H1 (cell line): ENCODE results near the gene CENPB. TPM values are rescaled to one million over a fixed set of nuclear protein-coding genes. Genes with fewer than 3 reads are reported as not detected.

Experiments used
- CTCF ChIA-PET: fragments of 300-600 bp; sonication (Branson Sonifier 250); formaldehyde crosslinking; loops from one replicate; lab custom pipeline; 2021; ENCODE audit not compliant: partially characterized antibody; lab: Charles Lee
- POLR2A ChIA-PET: fragments of 300-600 bp; sonication (Branson Sonifier 250); formaldehyde crosslinking; loops from one replicate; lab custom pipeline; 2021; ENCODE audit warnings: inconsistent platforms; ENCODE audit not compliant: partially characterized antibody; lab: Charles Lee
- DNase-seq, 2 experiments: peaks; one replicate each; pipeline versions ENCODE4 v3.0.0 to v3.0.0-alpha.2; 2010 to 2022; ENCODE audit warnings: low spot score in 2 of 2, low read depth in 1 of 2, mixed read lengths in 1 of 2
- FAIRE-seq: peaks from 2 replicates; lab custom pipeline; 2011; peaks lifted over from hg19 to GRCh38; lab: Jason Lieb, UNC
- H2AFZ ChIP-seq: 2 replicates; pipeline ENCODE4 v1.8.1; 2012; ENCODE audit warnings: low read length, inconsistent platforms
- H2AK5ac ChIP-seq: 2 replicates; pipeline ENCODE4 v1.6.1; 2013; ENCODE audit warnings: low read depth, low read length
- H2BK120ac ChIP-seq: replicated peaks from 2 replicates; pipeline ENCODE3; 2013; ENCODE audit warnings: low read depth, low read length, inconsistent platforms
- H2BK12ac ChIP-seq: 2 replicates; pipeline ENCODE4 v1.6.1; 2013; ENCODE audit warnings: low read depth, low read length
- H2BK15ac ChIP-seq: 2 replicates; pipeline ENCODE4 v1.6.1; 2013; ENCODE audit warnings: low read length
- H2BK20ac ChIP-seq: 2 replicates; pipeline ENCODE4 v1.6.1; 2013; ENCODE audit warnings: low read length
- H2BK5ac ChIP-seq: 2 replicates; pipeline ENCODE4 v1.6.1; 2013; ENCODE audit warnings: low read depth, low read length
- H3K14ac ChIP-seq: 2 replicates; pipeline ENCODE4 v1.6.1; 2013; ENCODE audit warnings: inconsistent platforms; ENCODE audit not compliant: insufficient read length
- H3K18ac ChIP-seq: 2 replicates; pipeline ENCODE4 v1.6.1; 2013; ENCODE audit warnings: low read length; ENCODE audit errors: extremely low read depth
- H3K23ac ChIP-seq: 2 replicates; pipeline ENCODE4 v1.6.1; 2013; ENCODE audit warnings: inconsistent platforms; ENCODE audit not compliant: insufficient read length
- H3K23me2 ChIP-seq: 2 replicates; pipeline ENCODE4 v1.6.1; 2013; ENCODE audit warnings: low read depth, low read length
- H3K27ac ChIP-seq: 2 replicates; pipeline ENCODE4 v1.6.1; 2011; ENCODE audit warnings: low read depth, low read length, inconsistent platforms
- H3K27me3 ChIP-seq, 4 experiments: replicated peaks in 1 of 4; 1 replicate in 1 of 4; 2 replicates in 3 of 4; pipeline versions ENCODE4 v1.6.1 to v1.8.1; 2011 to 2013; ENCODE audit warnings: low read length in 3 of 4, mild to moderate bottlenecking in 3 of 4, inconsistent platforms in 2 of 4, mixed read lengths in 2 of 4, moderate library complexity in 1 of 4; ENCODE audit not compliant: control insufficient read depth in 3 of 4, insufficient read depth in 3 of 4; ENCODE audit errors: extremely low read depth in 1 of 4
- H3K36me3 ChIP-seq, 4 experiments: 2 replicates each; pipeline versions ENCODE4 v1.6.1 to v1.8.1; 2011 to 2013; ENCODE audit warnings: mild to moderate bottlenecking in 4 of 4, low read length in 3 of 4, moderate library complexity in 2 of 4, control low read depth in 1 of 4, inconsistent platforms in 1 of 4; ENCODE audit not compliant: insufficient read depth in 4 of 4, control insufficient read depth in 2 of 4
- H3K4ac ChIP-seq: replicated peaks from 2 replicates; pipeline ENCODE3; 2013; ENCODE audit warnings: low read length, low read depth, mixed read lengths, inconsistent platforms; ENCODE audit not compliant: insufficient read length
- H3K4me1 ChIP-seq, 4 experiments: replicated peaks in 1 of 4; 1 replicate in 1 of 4; 2 replicates in 3 of 4; pipeline versions ENCODE4 v1.6.1 to v1.8.1; 2011 to 2013; ENCODE audit warnings: low read length in 3 of 4, inconsistent platforms in 2 of 4, mixed read lengths in 1 of 4; ENCODE audit not compliant: insufficient read depth in 4 of 4, control insufficient read depth in 3 of 4
- H3K4me2 ChIP-seq, 2 experiments: 2 replicates each; pipeline versions ENCODE4 v1.6.1 to v1.8.1; 2011 to 2013; ENCODE audit warnings: low read depth in 2 of 2, low read length in 2 of 2, control low read depth in 1 of 2, inconsistent platforms in 1 of 2, mild to moderate bottlenecking in 1 of 2; ENCODE audit not compliant: insufficient read depth in 1 of 2
- H3K4me3 ChIP-seq, 4 experiments: fragments of 200-600, 300-600 bp in 1 of 4; sonication (generic), shearing (Covaris generic), sonication (Bioruptor Twin) in 1 of 4; 2 replicates each; pipeline versions ENCODE4 v1.5.1 to v1.8.1; 2011 to 2016; ENCODE audit warnings: low read length in 4 of 4, low read depth in 3 of 4, control low read depth in 2 of 4, inconsistent platforms in 2 of 4, mild to moderate bottlenecking in 2 of 4, mixed read lengths in 1 of 4, moderate library complexity in 1 of 4; ENCODE audit not compliant: insufficient read depth in 2 of 4; ENCODE audit errors: extremely low read depth in 1 of 4
- H3K56ac ChIP-seq: replicated peaks from 2 replicates; pipeline ENCODE3; 2013; ENCODE audit warnings: low read depth, mild to moderate bottlenecking, mixed read lengths, low read length, inconsistent platforms; ENCODE audit not compliant: insufficient read length
- H3K79me1 ChIP-seq: 2 replicates; pipeline ENCODE4 v1.6.1; 2013; ENCODE audit warnings: low read depth, low read length, control low read depth
- H3K79me2 ChIP-seq, 2 experiments: 2 replicates each; pipeline versions ENCODE4 v1.6.1 to v1.8.1; 2012 to 2013; ENCODE audit warnings: low read length in 2 of 2, mild to moderate bottlenecking in 2 of 2, inconsistent platforms in 1 of 2; ENCODE audit not compliant: insufficient read depth in 2 of 2, control insufficient read depth in 1 of 2
- H3K9ac ChIP-seq, 4 experiments: replicated peaks in 1 of 4; 1 replicate in 1 of 4; 2 replicates in 3 of 4; pipeline versions ENCODE4 v1.6.1 to v1.8.1; 2011 to 2013; ENCODE audit warnings: low read depth in 3 of 4, low read length in 3 of 4, control low read depth in 2 of 4, mild to moderate bottlenecking in 2 of 4, moderate library complexity in 2 of 4, inconsistent platforms in 1 of 4; ENCODE audit errors: extremely low read depth in 1 of 4
- H3K9me3 ChIP-seq, 2 experiments: 2 replicates each; pipeline versions ENCODE4 v1.6.1 to v1.8.1; 2012 to 2013; ENCODE audit warnings: mild to moderate bottlenecking in 2 of 2, moderate library complexity in 2 of 2, control low read depth in 1 of 2, inconsistent platforms in 1 of 2, low read depth in 1 of 2, low read length in 1 of 2, mixed read lengths in 1 of 2; ENCODE audit not compliant: insufficient read depth in 2 of 2
- H4K20me1 ChIP-seq, 2 experiments: replicated peaks in 1 of 2; 2 replicates each; pipeline versions ENCODE3 to v1.8.1; 2011 to 2013; ENCODE audit warnings: inconsistent platforms in 2 of 2, low read length in 2 of 2, mild to moderate bottlenecking in 1 of 2; ENCODE audit not compliant: insufficient read depth in 2 of 2, control insufficient read depth in 1 of 2
- H4K5ac ChIP-seq: 2 replicates; pipeline ENCODE4 v1.6.1; 2013; ENCODE audit warnings: low read length, low read depth, mixed read lengths, inconsistent platforms; ENCODE audit not compliant: insufficient read length
- H4K8ac ChIP-seq: 2 replicates; pipeline ENCODE4 v1.8.0; 2013; ENCODE audit warnings: mild to moderate bottlenecking, moderate library complexity, low read length, inconsistent platforms; ENCODE audit not compliant: insufficient read depth; ENCODE audit errors: extremely low read depth
- H4K91ac ChIP-seq: replicated peaks from 2 replicates; pipeline ENCODE3; 2013; ENCODE audit warnings: low read length, mixed read lengths, inconsistent platforms; ENCODE audit not compliant: insufficient read length
- CEBPB ChIP-seq: IDR thresholded peaks from 2 replicates; pipeline ENCODE4 v1.6.1; 2012; ENCODE audit warnings: low read depth, low read length
- CTBP2 ChIP-seq: IDR thresholded peaks from 2 replicates; pipeline ENCODE4 v1.7.0; 2011; ENCODE audit warnings: borderline replicate concordance, mild to moderate bottlenecking, moderate library complexity, mixed read lengths, low read length; ENCODE audit not compliant: insufficient read depth, insufficient read length
- EGR1 ChIP-seq: IDR thresholded peaks from 2 replicates; pipeline ENCODE4 v1.6.1; 2011; ENCODE audit warnings: low read depth, low read length, borderline replicate concordance
- GTF2F1 ChIP-seq: IDR thresholded peaks from 2 replicates; pipeline ENCODE4 v1.6.1; 2012; ENCODE audit warnings: low read depth, low read length, improper control_type of control experiment, borderline replicate concordance
- JUN ChIP-seq: IDR thresholded peaks from 2 replicates; pipeline ENCODE4 v1.6.1; 2011; ENCODE audit warnings: low read depth, mild to moderate bottlenecking, improper control_type of control experiment, low read length
- KDM4A ChIP-seq: IDR thresholded peaks from one replicate; pipeline ENCODE4 v1.7.1; 2012; ENCODE audit warnings: low read depth, mild to moderate bottlenecking, moderate library complexity, low read length, inconsistent platforms; ENCODE audit not compliant: severe bottlenecking
- POLR2A ChIP-seq, 2 experiments: IDR thresholded peaks; 1 replicate in 1 of 2; 2 replicates in 1 of 2; pipeline ENCODE4 v1.6.1; 2011; ENCODE audit warnings: low read depth in 2 of 2, low read length in 2 of 2, mild to moderate bottlenecking in 2 of 2; ENCODE audit errors: control extremely low read depth in 1 of 2
- RNF2 ChIP-seq: fragments of 200-900, 300-1000 bp; sonication (generic); IDR thresholded peaks from 2 replicates; pipeline ENCODE4 v1.7.1; 2016; ENCODE audit warnings: borderline replicate concordance, low read depth, mild to moderate bottlenecking, antibody characterized with exemption, low read length; ENCODE audit not compliant: poor library complexity, severe bottlenecking; ENCODE audit errors: missing control alignments
- SAP30 ChIP-seq: fragments of 300-600 bp; sonication (generic); IDR thresholded peaks from 2 replicates; pipeline ENCODE4 v1.7.1; 2012; ENCODE audit warnings: low read length, moderate library complexity, mild to moderate bottlenecking, inconsistent platforms; ENCODE audit not compliant: insufficient read depth, insufficient replicate concordance
- SP2 ChIP-seq: IDR thresholded peaks from 2 replicates; pipeline ENCODE4 v1.6.1; 2012; ENCODE audit warnings: mild to moderate bottlenecking, low read length, inconsistent platforms
- WGBS, 2 experiments: shearing (Covaris generic) in 1 of 2; methylation state at CpG; one replicate each; pipeline versions ENCODE4 v1.1.6 to v1.1.7; 2013 to 2015; ENCODE audit warnings: low lambda C conversion rate in 2 of 2, mixed read lengths in 2 of 2, inconsistent platforms in 1 of 2, low coverage in 1 of 2, missing lambda C conversion rate in 1 of 2; ENCODE audit not compliant: insufficient replicate concordance in 2 of 2, insufficient coverage in 1 of 2, insufficient read length in 1 of 2; ENCODE audit errors: extremely low coverage in 1 of 2, missing lambda C conversion rate in 1 of 2; 5-methylcytosine and 5-hydroxymethylcytosine counted together
- polyA plus RNA-seq, 7 experiments: library from polyadenylated mRNA; depleted of rRNA in 3 of 7; stranded (reverse) in 5 of 7; unstranded in 2 of 7; fragments of >200 nt in 5 of 7; fragments of 200-250 nt in 2 of 7; gene quantifications; 1 replicate in 5 of 7; 2 replicates in 1 of 7; 4 replicates in 1 of 7; pipeline versions ENCODE4 v1.2.1 to v1.2.3, GENCODE V29; 2011 to 2013; ENCODE audit warnings: missing spikeins in 2 of 7, mixed read lengths in 2 of 7
- total RNA-seq: library from RNA; stranded (reverse); fragmentation: NEBNext Ultra II Directional; extraction: Animal tissue kit (Norgen Biotek cat#: 25700); gene quantifications from 2 replicates; pipeline ENCODE4 v1.2.1, GENCODE V29; 2021
- TF ChIP-seq, protein P1 (sequence below): IDR thresholded peaks from 2 replicates; pipeline ENCODE4 v1.6.1; 2012; ENCODE audit warnings: inconsistent platforms

The CENPB gene
- total and polyA plus RNA-seq, 2 of the 8 experiments (the other 6 are each of a cell fraction or from before 2014, with no cell fraction given): 17.7 to 51.6 TPM

DNA sequence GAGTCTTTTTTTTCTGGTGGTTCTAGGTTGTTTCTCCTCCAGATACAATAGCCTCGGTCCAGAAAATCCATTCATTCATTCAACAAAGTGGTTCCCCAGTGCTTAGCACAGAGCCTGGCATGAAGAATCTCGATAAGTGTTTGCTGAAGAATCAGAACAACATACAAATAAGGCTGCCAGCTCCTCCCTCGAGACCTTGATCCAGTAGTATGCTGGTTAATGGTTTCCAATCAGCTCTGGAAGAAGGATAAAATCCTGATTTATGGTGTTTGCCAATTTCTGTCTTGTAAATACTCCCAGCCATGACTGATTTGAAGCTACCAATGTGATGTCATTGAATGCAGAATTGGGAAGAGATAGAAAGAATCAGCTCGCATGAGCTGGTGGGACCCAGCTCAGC lies 50.8 kb downstream of the CENPB start:
- ChIA-PET POLR2A (interaction anchor here (0.7 kb wide), 1 partner anchor 511 kb away, joined by 3 read pairs; no protein-coding TSS in a partner anchor), CTCF (interaction anchor here (0.8 to 17.6 kb wide), 9 partner anchors 9 to 58 kb away, joined by 3 to 221 read pairs (median 5); partner anchors contain the start of genes CENPB and SIGLEC1)
- H3K9ac ChIP-seq: no peak overlapping the region
- 0 out of 2 replicates have a peak, but pooled peaks cover 2% of the 10 kb centered on the region for H3K23me2 ChIP-seq
- H4K91ac ChIP-seq: no peak overlapping the region
- no peak for FAIRE-seq
- TF ChIP-seq SP2 (no peak), POLR2A (IDR thresholded peaks at IDR 0.05; ENCODE audit: control extremely low read depth in 1 of 2, low read depth in 2 of 2, low read length in 2 of 2) (no peak), CTBP2 (no peak), SAP30 (no peak), GTF2F1 (no peak), RNF2 (no peak), KDM4A (no peak), CEBPB (no peak), EGR1 (no peak), JUN (no peak)
- TF ChIP-seq, protein P1, sequence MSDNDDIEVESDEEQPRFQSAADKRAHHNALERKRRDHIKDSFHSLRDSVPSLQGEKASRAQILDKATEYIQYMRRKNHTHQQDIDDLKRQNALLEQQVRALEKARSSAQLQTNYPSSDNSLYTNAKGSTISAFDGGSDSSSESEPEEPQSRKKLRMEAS: no peak
- no peak overlapping the region for H2BK120ac ChIP-seq
- no peak for DNase-seq
- no peak overlapping the region for H3K18ac ChIP-seq
- H4K5ac ChIP-seq: no peak overlapping the region
- H4K8ac ChIP-seq: no peak overlapping the region
- no peaks in the 10 kb centered on the region for H3K79me1 ChIP-seq
- no peak overlapping the region for H2AK5ac ChIP-seq
- H3K27ac ChIP-seq: no peak overlapping the region
- H4K20me1 ChIP-seq: no peaks in the 10 kb centered on the region
- H2BK20ac ChIP-seq: no peak overlapping the region
- H3K23ac ChIP-seq: no peak overlapping the region
- H2AFZ ChIP-seq: no peak overlapping the region
- peaks cover 1 to 23% (median 18%) of the 10 kb centered on the region in 4 experiments; a peak in 6 of 7 replicates for H3K27me3 ChIP-seq
- H3K4ac ChIP-seq: no peak overlapping the region
- H3K79me2 ChIP-seq: no peaks in the 10 kb centered on the region
- H3K14ac ChIP-seq: no peak overlapping the region
- H3K4me3 ChIP-seq: no peak overlapping the region
- no peak overlapping the region for H2BK5ac ChIP-seq
- H2BK15ac ChIP-seq: no peak overlapping the region
- WGBS, 2 experiments: 85% methylated on average over 4 of the region's 4 CpGs; no CpG with 5 or more reads in 1 of the 2 experiments
- H3K4me1 ChIP-seq: peaks cover 0 to 34% (median 23%) of the 10 kb centered on the region in 4 experiments; a peak in 5 of 7 replicates
- no peak overlapping the region for H3K56ac ChIP-seq
- H3K4me2 ChIP-seq: no peak overlapping the region
- no peaks in the 10 kb centered on the region for H3K9me3 ChIP-seq
- H2BK12ac ChIP-seq: no peak overlapping the region
- H3K36me3 ChIP-seq: no peaks in the 10 kb centered on the region
